Measurements from ENCODE around the gene SFRP2.

SFRP2 gene

DNA sequence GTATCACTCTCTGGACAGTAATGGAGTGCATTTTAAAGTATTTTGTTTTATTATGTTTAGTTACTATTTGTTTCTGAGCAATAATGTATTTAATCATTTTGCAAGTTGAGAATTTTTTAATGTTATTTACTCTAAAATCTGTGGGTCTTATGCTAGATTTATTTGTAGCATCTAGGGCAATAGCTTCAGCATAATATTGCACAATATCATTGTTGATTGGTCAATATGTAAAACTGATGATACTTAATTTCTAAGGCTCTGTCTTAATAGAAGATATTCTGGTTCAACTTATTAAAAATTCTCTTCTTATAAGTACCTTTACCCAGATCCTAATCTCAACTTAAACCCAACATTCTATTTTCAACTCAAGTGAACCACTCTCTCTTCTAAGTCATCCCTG lies 11.5 kb downstream of the SFRP2 start:
- DNase-seq (ENCODE audit: low read depth): no peak
- TF ChIP-seq, protein P1, sequence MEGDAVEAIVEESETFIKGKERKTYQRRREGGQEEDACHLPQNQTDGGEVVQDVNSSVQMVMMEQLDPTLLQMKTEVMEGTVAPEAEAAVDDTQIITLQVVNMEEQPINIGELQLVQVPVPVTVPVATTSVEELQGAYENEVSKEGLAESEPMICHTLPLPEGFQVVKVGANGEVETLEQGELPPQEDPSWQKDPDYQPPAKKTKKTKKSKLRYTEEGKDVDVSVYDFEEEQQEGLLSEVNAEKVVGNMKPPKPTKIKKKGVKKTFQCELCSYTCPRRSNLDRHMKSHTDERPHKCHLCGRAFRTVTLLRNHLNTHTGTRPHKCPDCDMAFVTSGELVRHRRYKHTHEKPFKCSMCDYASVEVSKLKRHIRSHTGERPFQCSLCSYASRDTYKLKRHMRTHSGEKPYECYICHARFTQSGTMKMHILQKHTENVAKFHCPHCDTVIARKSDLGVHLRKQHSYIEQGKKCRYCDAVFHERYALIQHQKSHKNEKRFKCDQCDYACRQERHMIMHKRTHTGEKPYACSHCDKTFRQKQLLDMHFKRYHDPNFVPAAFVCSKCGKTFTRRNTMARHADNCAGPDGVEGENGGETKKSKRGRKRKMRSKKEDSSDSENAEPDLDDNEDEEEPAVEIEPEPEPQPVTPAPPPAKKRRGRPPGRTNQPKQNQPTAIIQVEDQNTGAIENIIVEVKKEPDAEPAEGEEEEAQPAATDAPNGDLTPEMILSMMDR (conservative IDR thresholded peaks at IDR 0.05; ENCODE audit: low read depth, low read length): no peak
- no peak overlapping the region for H3K4me3 ChIP-seq (ENCODE audit: low read depth, low read length)

- no peak for DNase-seq (ENCODE audit: low read depth)
- TF ChIP-seq, protein P1 (conservative IDR thresholded peaks at IDR 0.05; ENCODE audit: low read depth, low read length): no peak
- H3K4me3 ChIP-seq (ENCODE audit: low read depth, low read length): no peak overlapping the region
These were observed 12.3 kb downstream of the SFRP2 start for GRCh38 chr4:153776601-153777000.

GRCh38 chr4:153773236-153773690 lies 15.6 kb downstream of the SFRP2 start:
- DNase-seq (ENCODE audit: low read depth): peak; percentile 31
- TF ChIP-seq, protein P1 (conservative IDR thresholded peaks at IDR 0.05; ENCODE audit: low read depth, low read length): peak; percentile 40
- H3K4me3 ChIP-seq (ENCODE audit: low read depth, low read length): no peak overlapping the region

DNA sequence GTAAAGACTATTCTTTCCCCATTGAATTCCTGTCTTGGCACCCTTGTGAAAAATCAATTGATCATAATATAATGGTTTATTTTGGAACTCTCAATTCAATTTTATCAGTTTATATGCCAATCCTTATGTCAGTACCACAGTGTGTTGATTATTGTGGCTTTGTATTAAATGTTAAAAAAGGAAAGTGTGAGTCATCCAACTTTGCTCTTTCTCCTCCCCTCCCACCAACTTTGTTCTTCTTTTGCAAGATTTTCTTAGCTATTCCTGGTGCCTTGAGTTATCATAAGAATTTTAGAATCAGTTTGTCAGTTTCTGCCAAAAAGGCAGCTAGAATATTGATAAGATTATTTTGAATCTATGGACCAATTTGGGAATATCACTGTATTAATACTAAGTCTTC lies 17.8 kb downstream of the SFRP2 start:
- H3K4me3 ChIP-seq (ENCODE audit: low read depth, low read length): no peak overlapping the region
- TF ChIP-seq, protein P1 (conservative IDR thresholded peaks at IDR 0.05; ENCODE audit: low read depth, low read length): no peak
- DNase-seq (ENCODE audit: low read depth): peak; percentile 55

DNA sequence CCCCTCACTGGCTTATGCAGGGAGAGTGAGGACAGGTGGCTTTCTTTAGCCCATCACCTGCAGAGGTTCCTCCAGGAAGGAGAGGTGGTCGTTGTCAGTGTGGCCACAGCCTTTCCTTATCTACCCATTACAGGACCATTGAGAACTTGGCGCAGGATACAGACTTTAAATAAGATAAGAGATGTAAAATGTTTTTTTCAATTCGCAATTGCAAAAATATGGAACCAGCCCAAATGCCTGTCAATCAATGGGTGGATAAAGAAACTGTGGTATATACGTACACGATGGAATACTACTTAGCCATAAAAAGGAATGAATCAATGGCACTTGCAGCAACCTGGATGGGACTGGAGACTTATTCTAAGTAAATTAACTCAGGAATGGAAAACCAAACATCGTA lies 22.1 kb downstream of the SFRP2 start:
- DNase-seq (ENCODE audit: low read depth): no peak
- TF ChIP-seq, protein P1 (conservative IDR thresholded peaks at IDR 0.05; ENCODE audit: low read depth, low read length): no peak
- H3K4me3 ChIP-seq (ENCODE audit: low read depth, low read length): no peak overlapping the region

GRCh38 chr4:153765894-153766293 lies 23.0 kb downstream of the SFRP2 start:
- H3K4me3 ChIP-seq (ENCODE audit: low read depth, low read length): no peak overlapping the region
- TF ChIP-seq, protein P1 (conservative IDR thresholded peaks at IDR 0.05; ENCODE audit: low read depth, low read length): no peak
- no peak for DNase-seq (ENCODE audit: low read depth)

GRCh38 chr4:153764601-153765368 lies 24.1 kb downstream of the SFRP2 start:
- no peak overlapping the region for H3K4me3 ChIP-seq (ENCODE audit: low read depth, low read length)
- DNase-seq (ENCODE audit: low read depth): peak; percentile 45
- TF ChIP-seq, protein P1 (conservative IDR thresholded peaks at IDR 0.05; ENCODE audit: low read depth, low read length): no peak

Data from choroid plexus epithelial cell (primary cell).